ENCODE data around the gene PAPPA.

- TF ChIP-seq POLR2A (IDR thresholded peaks at IDR 0.05; ENCODE audit: extremely low read depth, insufficient read length) (no peak), CTCF (IDR thresholded peaks at IDR 0.05; ENCODE audit: low read depth, low read length) (no peak), MYC (IDR thresholded peaks at IDR 0.05; ENCODE audit: low read depth, low read length) (no peak), MAX (IDR thresholded peaks at IDR 0.05; ENCODE audit: low read depth, low read length) (no peak)
These were observed 125.6 kb downstream of the PAPPA start for GRCh38 chr9:116279230-116279629.
